K562 (cell line): ENCODE results near the gene HMBS. TPM values are rescaled to one million over a fixed set of nuclear protein-coding genes. Genes with fewer than 3 reads are reported as not detected.

Source experiments
- ATAC-seq: fragments of 200-7000 bp; cut with Tn5 transposase; 3 replicates; pipeline ENCODE4 v1.9.1; 2020; ENCODE audit warnings: moderate library complexity
- BruUV-seq: library from RNA; stranded (reverse); fragments of 400-500 nt; replicated peaks from 2 replicates; lab custom pipeline; 2021; lab: Mats Ljungman, UMichigan
- CTCF ChIA-PET: fragments of 300-600 bp; formaldehyde crosslinking; extraction: SDS; loops from one replicate; lab custom pipeline; 2021; ENCODE audit warnings: low intra/inter-chr PET ratio; lab: Yijun Ruan, JAX
- POLR2A ChIA-PET: fragments of 300-600, 350-650 bp; sonication (Branson Sonifier 250); formaldehyde crosslinking; extraction: SDS; loops from one replicate; lab custom pipeline; 2021; ENCODE audit warnings: antibody characterized with exemption, inconsistent platforms; lab: Yijun Ruan, JAX
- DNase-seq, 4 experiments: peaks; one replicate each; pipeline versions ENCODE4 v3.0.0 to v3.0.0-alpha.2; 2011 to 2018; ENCODE audit warnings: low spot score in 3 of 4, mixed read lengths in 3 of 4; ENCODE audit errors: extremely low read depth in 1 of 4
- FAIRE-seq: peaks from 2 replicates; lab custom pipeline; 2011; peaks lifted over from hg19 to GRCh38; lab: Jason Lieb, UNC
- H2AFZ ChIP-seq: 2 replicates; pipeline ENCODE4 v1.6.0; 2011; ENCODE audit warnings: low read depth, low read length, control low read depth, inconsistent platforms
- H3K27ac ChIP-seq: fragments of 200-600 bp; 3 replicates; pipeline ENCODE4 v1.8.0; 2011; ENCODE audit warnings: low read depth, mild to moderate bottlenecking, control low read depth, inconsistent platforms, low read length, moderate library complexity, mixed read lengths; ENCODE audit errors: extremely low read depth
- H3K27me3 ChIP-seq, 2 experiments: fragments of 300-600 bp in 1 of 2; 2 replicates in 1 of 2; 3 replicates in 1 of 2; pipeline versions ENCODE4 v1.6.0 to v1.8.0; 2011; ENCODE audit warnings: inconsistent platforms in 2 of 2, low read length in 2 of 2, mild to moderate bottlenecking in 1 of 2, mixed read lengths in 1 of 2, moderate library complexity in 1 of 2; ENCODE audit not compliant: control insufficient read depth in 2 of 2, insufficient read depth in 2 of 2
- H3K36me3 ChIP-seq: fragments of 300-600 bp; 3 replicates; pipeline ENCODE4 v1.8.0; 2011; ENCODE audit warnings: mild to moderate bottlenecking, low read length, inconsistent platforms; ENCODE audit not compliant: control insufficient read depth, insufficient read depth
- H3K4me1 ChIP-seq, 2 experiments: fragments of 200-600 bp in 1 of 2; replicated peaks in 1 of 2; 2 replicates in 1 of 2; 3 replicates in 1 of 2; pipeline versions ENCODE4 v1.5.1 to v1.8.0; 2011; ENCODE audit warnings: inconsistent platforms in 2 of 2, low read length in 2 of 2, mild to moderate bottlenecking in 1 of 2, mixed read lengths in 1 of 2, moderate library complexity in 1 of 2; ENCODE audit not compliant: control insufficient read depth in 2 of 2, insufficient read depth in 2 of 2
- H3K4me2 ChIP-seq: 2 replicates; pipeline ENCODE4 v1.6.1; 2011; ENCODE audit warnings: low read length, control low read depth, inconsistent platforms, mixed read lengths; ENCODE audit not compliant: insufficient read depth
- H3K4me3 ChIP-seq: fragments of 200-600 bp; sonication (generic), shearing (Covaris generic); 2 replicates; pipeline ENCODE4 v1.5.1; 2016; ENCODE audit warnings: control low read depth, inconsistent platforms
- H3K79me2 ChIP-seq: fragments of 200-600 bp; 3 replicates; pipeline ENCODE4 v1.8.0; 2011; ENCODE audit warnings: low read length, inconsistent platforms; ENCODE audit not compliant: control insufficient read depth, insufficient read depth
- H3K9ac ChIP-seq, 2 experiments: 2 replicates each; pipeline versions ENCODE4 v1.6.0 to v1.6.1; 2011; ENCODE audit warnings: low read depth in 2 of 2, low read length in 2 of 2, control low read depth in 1 of 2, inconsistent platforms in 1 of 2, mild to moderate bottlenecking in 1 of 2, mixed read lengths in 1 of 2; ENCODE audit not compliant: insufficient read depth in 1 of 2
- H3K9me1 ChIP-seq: one replicate; pipeline ENCODE4 v1.6.0; 2011; ENCODE audit warnings: inconsistent platforms, mild to moderate bottlenecking, low read length, moderate library complexity; ENCODE audit not compliant: control insufficient read depth, insufficient read depth
- H3K9me3 ChIP-seq: replicated peaks from 2 replicates; pipeline ENCODE4 v1.5.1; 2011; ENCODE audit warnings: low read depth, low read length, inconsistent platforms; ENCODE audit not compliant: control insufficient read depth, insufficient read depth
- H4K20me1 ChIP-seq: replicated peaks from 2 replicates; pipeline ENCODE4 v1.6.1; 2011; ENCODE audit warnings: low read length, inconsistent platforms, mixed read lengths; ENCODE audit not compliant: control insufficient read depth, insufficient read depth
- CHD4 ChIP-seq: fragments of 200-600 bp; sonication (generic); IDR thresholded peaks from 3 replicates; pipeline ENCODE4 v1.6.1; 2012; ENCODE audit warnings: low read depth, mild to moderate bottlenecking, mixed read lengths, low read length, inconsistent platforms; ENCODE audit not compliant: insufficient read depth, insufficient replicate concordance, poor library complexity, severe bottlenecking
- ILK ChIP-seq: fragments of 450-650 bp; IDR thresholded peaks from 2 replicates; pipeline ENCODE4 v1.6.1; 2016; ENCODE audit warnings: missing genetic modification characterization, low read depth, mild to moderate bottlenecking, missing compliant biosample characterization, moderate library complexity, borderline replicate concordance
- NCOA2 ChIP-seq, 2 experiments: fragments of 450-650 bp; IDR thresholded peaks; 2 replicates each; pipeline ENCODE4 v1.6.1; 2018; ENCODE audit warnings: mild to moderate bottlenecking in 2 of 2, moderate library complexity in 1 of 2; ENCODE audit not compliant: partially characterized antibody in 2 of 2
- POLR2G ChIP-seq: fragments of 200-400 bp; formaldehyde crosslinking; IDR thresholded peaks from 2 replicates; pipeline ENCODE4 v1.6.1; 2017; ENCODE audit warnings: low read depth, mild to moderate bottlenecking, antibody characterized with exemption, low read length, moderate library complexity
- RBFOX2 ChIP-seq: fragments of 200-400 bp; formaldehyde crosslinking; IDR thresholded peaks from 2 replicates; pipeline ENCODE4 v1.6.1; 2017; ENCODE audit warnings: low read depth, mild to moderate bottlenecking, low read length, moderate library complexity
- SMC3 ChIP-seq: conservative IDR thresholded peaks from 2 replicates; pipeline ENCODE4 v1.6.1; 2011; ENCODE audit warnings: low read depth, low read length, improper control_type of control experiment; ENCODE audit not compliant: insufficient read depth
- ZNF347 ChIP-seq: fragments of 450-650 bp; formaldehyde crosslinking; IDR thresholded peaks from 2 replicates; pipeline ENCODE4 v1.4.0; 2020; ENCODE audit warnings: low read depth, mild to moderate bottlenecking, moderate library complexity
- ZZZ3 ChIP-seq: fragments of 450-650 bp; IDR thresholded peaks from 2 replicates; pipeline ENCODE4 v1.6.1; 2016; ENCODE audit warnings: antibody characterized with exemption, mild to moderate bottlenecking, moderate library complexity
- WGBS: fragments of 100-300 bp; shearing (Covaris generic); methylation state at CpG from one replicate; pipeline ENCODE4 v1.1.6; 2016; ENCODE audit warnings: low coverage, mixed read lengths; ENCODE audit not compliant: insufficient coverage; ENCODE audit errors: missing lambda C conversion rate; 5-methylcytosine and 5-hydroxymethylcytosine counted together
- in situ Hi-C: fragments of 300-500 bp; cut with MboI; formaldehyde crosslinking; loops from 4 replicates; pipeline ENCODE4 v1.15.0; 2018; ENCODE audit warnings: inconsistent platforms, mixed read lengths
- intact Hi-C: fragments of 100-400 bp; cut with micrococcal nuclease; formaldehyde crosslinking; loops from 2 replicates; pipeline ENCODE4 v1.14.2; 2022
- polyA plus RNA-seq, 8 experiments: library from polyadenylated mRNA; depleted of rRNA in 4 of 8; stranded (reverse) in 5 of 8; unstranded in 3 of 8; fragments of >200 nt; fragmentation: Nextera tagmentation in 2 of 8; fragmentation: Illumina TruSeq in 1 of 8; extraction: Ambion mirVana in 2 of 8; extraction: Trizol in 1 of 8; gene quantifications; 2 replicates each; pipeline versions ENCODE4 v1.2.1 to v1.2.3, GENCODE V29; 2011 to 2014; ENCODE audit warnings: inconsistent platforms in 1 of 8, missing spikeins in 1 of 8
- total RNA-seq, 7 experiments: library from RNA; depleted of rRNA in 6 of 7; stranded (reverse); fragments of >200 nt in 6 of 7; fragmentation: Illumina TruSeq in 2 of 7; extraction: Trizol in 2 of 7; gene quantifications; 2 replicates each; pipeline versions ENCODE4 v1.2.1 to v1.2.3, GENCODE V29; 2011 to 2021; ENCODE audit warnings: low replicate concordance in 1 of 7

HMBS gene
- total and polyA plus RNA-seq, 9 of the 15 experiments (the other 6 are each of a cell fraction or from before 2014, with no cell fraction given), result 56.9 to 385 (median 286) TPM

GRCh38 chr11:119046489-119046888 is 38.2 kb upstream of the HMBS start:
- no peak for FAIRE-seq
- CTCF ChIA-PET, result interaction anchor here (0.6 kb wide), 1 partner anchor 225 kb away, joined by 3 read pairs; no protein-coding TSS in a partner anchor

GRCh38 chr11:119047205-119047604 is 37.5 kb upstream of the HMBS start:
- Histone ChIP-seq H3K9me1 (peaks cover 3% of the 10 kb centered on the region), H3K9me3 (no peaks in the 10 kb centered on the region), H3K27ac (no peak overlapping the region), H3K4me2 (no peak overlapping the region), H3K9ac (no peak overlapping the region), H3K4me3 (no peak overlapping the region), H3K79me2 (no peaks in the 10 kb centered on the region), H4K20me1 (no peaks in the 10 kb centered on the region), H2AFZ (no peak overlapping the region), H3K36me3 (peaks cover 79% of the 10 kb centered on the region), H3K27me3 (no peaks in the 10 kb centered on the region)
- in situ Hi-C loops (no loop called here), intact Hi-C loops (no loop called here)
- BruUV-seq, result no TSS peak
- 93% methylated on average over 6 of the region's 6 CpGs for WGBS
- CTCF ChIA-PET, result no interaction called here
- POLR2A ChIA-PET, result interaction anchor here (0.6 to 9.3 kb wide), 8 partner anchors 7 to 917 kb away, joined by 3 to 132 read pairs (median 3); partner anchors contain the start of genes HYOU1, RPS25, TRAPPC4 and VPS11
- FAIRE-seq (no peak), ATAC-seq (no peak), DNase-seq (no peak)
- no peak for TF ChIP-seq ZZZ3
- TF ChIP-seq CHD4, result no peak
- no peak for TF ChIP-seq NCOA2 (IDR thresholded peaks at IDR 0.05; ENCODE audit: partially characterized antibody in 2 of 2)
- TF ChIP-seq ILK, result no peak
- TF ChIP-seq ZNF347, result no peak
- TF ChIP-seq, all 486 proteins: peak for 0
- no peaks in the 10 kb centered on the region for H3K4me1 ChIP-seq

More at GRCh38 chr11:119046489-119046888, 38.2 kb upstream of the HMBS start:
- TF ChIP-seq POLR2G (0 out of 2 replicates have a peak, but pooled peaks have one; percentile 28), RBFOX2 (peak; percentile 55), SMC3 (no peak)
- no peaks in the 10 kb centered on the region for H3K9me3 ChIP-seq
- peaks cover 3% of the 10 kb centered on the region for H3K9me1 ChIP-seq
- WGBS, result 98% methylated on average over 6 of the region's 6 CpGs
- H3K4me2 ChIP-seq, result no peak overlapping the region
- H3K27me3 ChIP-seq, result no peaks in the 10 kb centered on the region
- BruUV-seq, result no TSS peak
- intact Hi-C loops (no loop called here), in situ Hi-C loops (no loop called here)
- H4K20me1 ChIP-seq, result no peaks in the 10 kb centered on the region
- peaks cover 0 to 4% of the 10 kb centered on the region in 2 experiments; a peak in 2 of 5 replicates for H3K4me1 ChIP-seq
- H2AFZ ChIP-seq, result no peak overlapping the region
- peak in 2 of 4 experiments; percentile 4 to 5 for DNase-seq
- H3K79me2 ChIP-seq, result no peaks in the 10 kb centered on the region
- no peak overlapping the region for H3K4me3 ChIP-seq
- ATAC-seq, result no peak
- no peak overlapping the region for H3K9ac ChIP-seq
- POLR2A ChIA-PET, result interaction anchor here (1.1 to 9.3 kb wide), 5 partner anchors 8 to 48 kb away, joined by 3 to 132 read pairs (median 5); partner anchors contain the start of genes HYOU1 and VPS11
- H3K36me3 ChIP-seq, result peaks cover 72% of the 10 kb centered on the region
- no peak overlapping the region for H3K27ac ChIP-seq
